ENCODE measurements around the gene TAS1R3.

The TAS1R3 gene

DNA sequence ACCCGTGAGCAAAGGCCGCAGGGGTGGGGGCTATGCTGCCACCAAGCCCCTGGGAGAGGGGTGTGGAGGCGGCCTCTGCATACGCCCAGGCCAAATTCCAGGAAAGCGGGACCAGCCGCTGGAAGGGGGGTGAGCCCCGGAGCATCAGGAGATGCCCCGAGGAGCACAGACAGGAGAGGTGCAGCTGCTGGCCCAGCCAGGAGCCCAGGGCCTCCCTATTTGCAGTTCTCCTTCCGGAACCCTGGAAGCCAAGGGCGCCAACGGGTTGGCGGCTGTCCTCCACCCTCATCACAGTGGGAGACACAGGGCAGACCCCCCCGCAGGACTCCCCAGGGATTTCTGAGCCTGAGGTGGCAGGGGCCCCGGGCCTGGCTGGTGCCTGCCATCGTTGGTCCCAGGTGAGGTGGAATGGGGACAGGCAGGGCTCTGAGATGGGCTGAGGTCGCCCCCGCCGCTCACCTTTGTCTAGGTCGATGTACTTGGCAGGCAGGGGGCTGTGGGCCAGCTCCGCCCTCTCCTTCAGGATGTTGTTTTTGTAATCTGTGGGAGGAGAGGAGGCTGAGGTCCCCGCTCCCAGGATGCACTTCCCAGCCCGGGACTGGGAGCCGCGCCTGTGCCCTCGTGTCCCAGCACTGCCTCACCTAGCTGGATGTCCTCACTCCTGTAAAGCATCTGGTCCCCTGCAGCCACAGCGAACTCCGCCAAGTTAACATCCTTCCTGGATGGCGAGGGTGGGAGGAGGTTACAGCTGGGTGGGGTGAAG lies 22.5 kb downstream of the TAS1R3 start:
- FAIRE-seq (no peak), DNase-seq (ENCODE audit: insufficient read length, low spot score) (no peak)
- TF ChIP-seq, protein P1, sequence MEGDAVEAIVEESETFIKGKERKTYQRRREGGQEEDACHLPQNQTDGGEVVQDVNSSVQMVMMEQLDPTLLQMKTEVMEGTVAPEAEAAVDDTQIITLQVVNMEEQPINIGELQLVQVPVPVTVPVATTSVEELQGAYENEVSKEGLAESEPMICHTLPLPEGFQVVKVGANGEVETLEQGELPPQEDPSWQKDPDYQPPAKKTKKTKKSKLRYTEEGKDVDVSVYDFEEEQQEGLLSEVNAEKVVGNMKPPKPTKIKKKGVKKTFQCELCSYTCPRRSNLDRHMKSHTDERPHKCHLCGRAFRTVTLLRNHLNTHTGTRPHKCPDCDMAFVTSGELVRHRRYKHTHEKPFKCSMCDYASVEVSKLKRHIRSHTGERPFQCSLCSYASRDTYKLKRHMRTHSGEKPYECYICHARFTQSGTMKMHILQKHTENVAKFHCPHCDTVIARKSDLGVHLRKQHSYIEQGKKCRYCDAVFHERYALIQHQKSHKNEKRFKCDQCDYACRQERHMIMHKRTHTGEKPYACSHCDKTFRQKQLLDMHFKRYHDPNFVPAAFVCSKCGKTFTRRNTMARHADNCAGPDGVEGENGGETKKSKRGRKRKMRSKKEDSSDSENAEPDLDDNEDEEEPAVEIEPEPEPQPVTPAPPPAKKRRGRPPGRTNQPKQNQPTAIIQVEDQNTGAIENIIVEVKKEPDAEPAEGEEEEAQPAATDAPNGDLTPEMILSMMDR (IDR thresholded peaks at IDR 0.05; ENCODE audit: insufficient read depth, missing control alignments), result no peak

DNA sequence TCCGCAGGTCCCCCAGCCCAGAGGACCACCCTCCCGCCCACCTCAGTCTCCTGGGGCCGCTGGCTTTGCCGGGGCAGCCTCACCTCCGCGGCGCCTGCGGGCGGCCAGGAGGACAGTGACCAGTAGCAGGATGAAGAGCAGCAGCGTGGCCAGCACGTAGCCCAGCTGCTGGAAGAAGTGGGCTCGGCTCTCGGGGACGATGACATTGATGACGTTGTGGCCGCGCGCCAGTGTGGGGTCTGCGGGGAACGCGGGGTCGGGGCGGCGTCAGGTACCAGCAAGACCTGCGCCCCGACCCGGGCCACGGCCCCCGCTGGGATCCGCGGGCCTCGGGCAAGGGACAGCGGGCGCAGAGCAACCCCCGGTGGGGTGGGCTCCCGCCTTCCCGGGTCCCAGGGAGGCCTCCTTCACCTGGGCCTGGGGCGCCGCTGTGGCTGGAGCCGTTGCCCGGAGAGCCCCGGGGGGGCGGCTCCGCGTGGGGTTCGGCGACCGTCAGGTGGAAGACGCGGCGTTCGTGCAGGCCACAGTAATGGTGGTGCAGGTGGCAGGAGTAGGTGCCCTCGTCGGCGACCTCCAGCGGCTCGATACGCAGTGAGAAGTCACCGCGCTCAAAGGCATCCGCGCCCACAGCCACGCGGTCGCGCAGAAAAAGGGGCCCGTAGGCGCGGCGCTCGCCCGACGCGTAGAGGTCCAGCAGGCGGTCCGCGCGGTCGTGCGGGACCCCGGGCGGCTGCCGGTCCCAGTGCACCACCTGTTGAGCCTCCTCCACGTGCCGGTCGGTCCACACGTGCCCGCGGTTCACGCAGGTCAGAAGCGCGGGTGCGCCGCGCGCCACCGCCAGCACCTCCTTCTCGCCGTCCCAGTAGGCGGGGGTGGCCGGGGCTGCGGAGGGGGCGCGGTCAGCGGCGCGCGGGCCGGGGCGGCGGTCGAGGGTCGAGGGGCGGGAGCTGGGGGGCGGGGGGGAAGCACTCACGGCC lies 23.5 kb downstream of the TAS1R3 start:
- TF ChIP-seq, protein P1 (IDR thresholded peaks at IDR 0.05; ENCODE audit: insufficient read depth, missing control alignments), result no peak
- DNase-seq (ENCODE audit: insufficient read length, low spot score), result no peak
- FAIRE-seq, result no peak

DNA sequence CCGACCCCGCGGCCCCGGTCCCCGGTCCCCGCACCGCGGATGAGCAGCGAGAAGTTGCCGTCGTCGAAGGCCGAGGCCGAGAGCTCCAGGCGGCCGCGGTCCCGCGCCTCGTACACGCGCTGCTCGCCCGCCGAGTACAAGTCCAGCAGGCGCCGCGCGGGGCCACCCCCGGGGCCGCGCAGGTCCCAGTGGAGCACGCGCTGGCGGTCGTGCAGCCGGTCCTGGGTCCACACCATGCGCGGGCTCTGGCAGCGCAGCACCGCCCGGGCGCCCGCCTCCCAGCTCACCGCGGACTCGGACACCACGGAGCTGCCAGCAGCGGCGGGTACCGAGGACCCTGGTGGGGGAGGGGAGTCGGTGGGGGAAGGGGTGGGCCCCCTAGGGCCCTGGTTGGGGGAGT lies 24.3 kb downstream of the TAS1R3 start:
- TF ChIP-seq, protein P1 (IDR thresholded peaks at IDR 0.05; ENCODE audit: insufficient read depth, missing control alignments), result no peak
- DNase-seq (ENCODE audit: insufficient read length, low spot score) (no peak), FAIRE-seq (no peak)

DNA sequence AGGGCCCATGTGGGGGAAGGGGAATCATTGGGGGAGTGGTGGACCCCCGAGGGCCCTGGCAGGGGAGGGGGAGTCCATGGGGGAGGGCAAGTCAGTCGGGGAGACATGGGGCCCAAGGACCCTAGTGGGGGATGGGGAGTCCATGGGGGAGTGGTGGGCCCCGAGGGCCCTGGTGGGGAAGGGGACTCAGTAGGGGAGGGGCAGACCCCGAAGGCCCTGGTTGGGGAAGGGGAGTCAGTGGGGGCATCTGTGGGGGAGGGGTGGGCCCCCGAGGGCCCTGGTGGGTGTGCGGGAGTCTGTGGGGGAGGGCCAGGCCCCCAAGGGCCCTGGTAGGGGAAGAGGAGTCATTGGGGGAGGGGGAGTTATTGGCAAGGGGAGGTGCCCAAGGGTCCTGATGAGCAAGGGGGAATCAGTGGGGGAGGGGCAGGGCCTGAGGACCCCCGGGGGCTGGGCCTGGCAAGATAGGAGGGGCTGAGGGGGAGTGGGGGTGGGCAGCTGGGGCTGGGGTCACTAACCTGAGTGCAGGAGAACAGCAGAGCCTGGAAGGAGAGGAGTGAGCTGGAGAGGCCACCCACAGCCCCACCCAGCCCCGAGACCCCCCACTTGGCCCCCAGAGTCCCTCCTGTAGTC lies 25.2 kb downstream of the TAS1R3 start:
- DNase-seq (ENCODE audit: insufficient read length, low spot score) (no peak), FAIRE-seq (no peak)
- TF ChIP-seq, protein P1 (IDR thresholded peaks at IDR 0.05; ENCODE audit: insufficient read depth, missing control alignments), result no peak

DNA sequence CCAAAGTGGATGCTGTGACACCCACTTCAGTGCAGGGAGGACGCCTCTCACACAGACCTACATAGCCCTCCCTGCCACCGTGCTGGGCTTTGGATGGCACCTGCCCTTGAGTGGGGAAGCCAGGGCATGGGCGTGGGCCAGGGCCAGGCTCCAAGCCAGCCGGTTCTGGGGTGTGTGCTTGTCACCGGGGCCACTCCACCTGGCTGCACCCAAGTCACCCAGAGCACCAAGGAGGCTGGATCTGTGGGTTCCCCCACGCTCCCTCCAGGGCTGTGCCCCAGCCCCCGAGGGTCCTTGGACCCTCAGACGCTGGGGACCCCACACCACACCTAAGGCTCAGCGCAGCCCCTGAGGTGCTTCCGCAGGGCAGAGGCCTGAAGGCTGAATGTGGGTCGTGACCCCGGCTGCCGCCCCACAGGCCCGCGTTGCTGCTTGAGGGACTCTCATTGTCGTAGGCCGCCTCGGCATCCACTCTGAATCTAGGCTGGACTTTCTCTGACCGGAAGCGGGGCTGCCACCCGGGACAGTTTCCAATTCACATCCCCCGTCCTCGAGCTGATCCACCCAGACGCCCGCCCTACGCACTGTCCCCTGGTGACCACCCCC lies 25.8 kb downstream of the TAS1R3 start:
- no peak for DNase-seq (ENCODE audit: insufficient read length, low spot score)
- FAIRE-seq, result no peak
- TF ChIP-seq, protein P1 (IDR thresholded peaks at IDR 0.05; ENCODE audit: insufficient read depth, missing control alignments), result no peak

DNA sequence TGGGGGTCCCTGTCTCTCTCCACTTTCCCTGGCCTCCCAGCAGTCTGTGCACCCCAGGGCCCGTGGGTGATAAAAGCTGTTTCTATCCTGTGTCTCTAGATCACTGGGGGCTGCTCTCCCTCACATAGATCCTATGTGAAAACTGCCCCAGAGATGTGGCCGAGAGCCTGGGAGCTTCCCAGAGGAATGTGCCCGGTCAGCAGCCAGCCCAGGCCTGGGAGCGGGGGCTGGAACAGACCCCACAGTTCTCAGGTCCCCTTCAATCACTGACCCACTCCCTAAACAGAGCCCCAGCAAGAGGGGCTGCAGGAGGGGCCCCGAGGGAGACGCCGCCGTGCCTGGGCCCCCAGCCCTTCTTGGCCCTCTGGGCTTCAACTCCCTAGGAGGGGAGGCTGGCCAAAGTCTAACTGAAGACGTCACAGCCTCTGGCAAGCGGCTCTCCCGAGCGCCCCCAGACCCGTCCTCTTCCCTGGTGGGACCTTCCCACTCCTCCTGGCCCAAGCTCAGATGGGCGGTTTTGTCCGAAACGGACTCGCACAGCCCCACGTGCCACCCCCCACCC lies 26.9 kb downstream of the TAS1R3 start:
- DNase-seq (ENCODE audit: insufficient read length, low spot score), result no peak
- TF ChIP-seq, protein P1 (IDR thresholded peaks at IDR 0.05; ENCODE audit: insufficient read depth, missing control alignments), result no peak
- FAIRE-seq, result no peak

Measured in D721Med (cell line).